IMR-90 (cell line): Measurements from ENCODE around the gene GPR3. TPM values are rescaled to one million over a fixed set of nuclear protein-coding genes. Genes with fewer than 3 reads are reported as not detected.
"Not testable (repeated sequence)": the region's sequence is repeated elsewhere in the genome, so short reads cannot be mapped to it uniquely, and the experiment has no call there.

ENCODE experiments used
- ATAC-seq: fragments of 200-7000 bp; cut with Tn5 transposase; 2 replicates; pipeline ENCODE4 v1.9.1; 2020; ENCODE audit warnings: low read depth, mild to moderate bottlenecking, moderate library complexity
- BruUV-seq: library from RNA; stranded (reverse); fragments of 400-500 nt; replicated peaks from 2 replicates; lab custom pipeline; 2021; lab: Mats Ljungman, UMichigan
- CTCF ChIA-PET: fragments of 300-600 bp; formaldehyde crosslinking; extraction: SDS; loops from one replicate; lab custom pipeline; 2021; ENCODE audit warnings: antibody characterized with exemption; lab: Yijun Ruan, JAX
- POLR2A ChIA-PET: fragments of 300-600 bp; sonication (Branson Sonifier 250); formaldehyde crosslinking; loops from one replicate; lab custom pipeline; 2022; ENCODE audit warnings: antibody characterized with exemption; ENCODE audit not compliant: unreplicated experiment; lab: Charles Lee
- DNase-seq: peaks from one replicate; pipeline ENCODE4 v3.0.0; 2013
- H2AFZ ChIP-seq: replicated peaks from 2 replicates; pipeline ENCODE3; 2013; ENCODE audit warnings: low read length, mild to moderate bottlenecking; ENCODE audit not compliant: poor library complexity
- H2AK5ac ChIP-seq: 2 replicates; pipeline ENCODE4 v1.6.1; 2013; ENCODE audit warnings: low read depth, low read length, inconsistent platforms
- H2AK9ac ChIP-seq: replicated peaks from 2 replicates; pipeline ENCODE3; 2013; ENCODE audit warnings: mild to moderate bottlenecking, low read depth, low read length, moderate library complexity; ENCODE audit not compliant: poor library complexity
- H2BK120ac ChIP-seq: 2 replicates; pipeline ENCODE4 v1.6.1; 2013; ENCODE audit warnings: low read depth, low read length, inconsistent platforms
- H2BK15ac ChIP-seq: 3 replicates; pipeline ENCODE4 v1.6.1; 2013; ENCODE audit warnings: low read depth, low read length, inconsistent platforms
- H2BK20ac ChIP-seq: 2 replicates; pipeline ENCODE4 v1.6.1; 2013; ENCODE audit warnings: low read depth, mild to moderate bottlenecking, inconsistent platforms, low read length, moderate library complexity
- H2BK5ac ChIP-seq: 2 replicates; pipeline ENCODE4 v1.6.1; 2013; ENCODE audit warnings: mild to moderate bottlenecking, low read depth, low read length, inconsistent platforms; ENCODE audit not compliant: poor library complexity, severe bottlenecking
- H3K14ac ChIP-seq: replicated peaks from 2 replicates; pipeline ENCODE4 v1.6.1; 2013; ENCODE audit warnings: low read depth, low read length, inconsistent platforms
- H3K18ac ChIP-seq: 2 replicates; pipeline ENCODE4 v1.6.1; 2013; ENCODE audit warnings: low read depth, low read length, control low read depth
- H3K23ac ChIP-seq: 2 replicates; pipeline ENCODE4 v1.6.1; 2013; ENCODE audit warnings: low read depth, low read length, inconsistent platforms
- H3K27ac ChIP-seq: 2 replicates; pipeline ENCODE4 v1.5.1; 2013; ENCODE audit warnings: mild to moderate bottlenecking, control low read depth, low read length; ENCODE audit not compliant: insufficient read depth
- H3K27me3 ChIP-seq: 2 replicates; pipeline ENCODE4 v1.6.1; 2013; ENCODE audit warnings: low read length; ENCODE audit not compliant: control insufficient read depth, insufficient read depth
- H3K36me3 ChIP-seq: 2 replicates; pipeline ENCODE4 v1.6.1; 2013; ENCODE audit warnings: low read length, mixed read lengths; ENCODE audit not compliant: control insufficient read depth, insufficient read depth
- H3K4ac ChIP-seq: 2 replicates; pipeline ENCODE4 v1.6.1; 2013; ENCODE audit warnings: low read depth, low read length, inconsistent platforms
- H3K4me1 ChIP-seq: 2 replicates; pipeline ENCODE4 v1.6.1; 2013; ENCODE audit warnings: low read length, mixed read lengths; ENCODE audit not compliant: control insufficient read depth, insufficient read depth
- H3K4me2 ChIP-seq: 2 replicates; pipeline ENCODE4 v1.6.1; 2013; ENCODE audit warnings: low read depth, mild to moderate bottlenecking, control low read depth, low read length, moderate library complexity
- H3K4me3 ChIP-seq: 2 replicates; pipeline ENCODE4 v1.5.1; 2013; ENCODE audit warnings: low read depth, mild to moderate bottlenecking, control low read depth, low read length, moderate library complexity; ENCODE audit not compliant: insufficient read depth
- H3K56ac ChIP-seq: 2 replicates; pipeline ENCODE4 v1.6.1; 2013; ENCODE audit warnings: low read length, inconsistent platforms; ENCODE audit not compliant: insufficient read depth; ENCODE audit errors: extremely low read depth
- H3K79me1 ChIP-seq, 2 experiments: 2 replicates each; pipeline ENCODE4 v1.6.1; 2013; ENCODE audit warnings: low read length in 2 of 2, inconsistent platforms in 1 of 2, low read depth in 1 of 2
- H3K9ac ChIP-seq: 2 replicates; pipeline ENCODE4 v1.6.1; 2013; ENCODE audit warnings: low read depth, low read length, control low read depth
- H3K9me1 ChIP-seq: 2 replicates; pipeline ENCODE4 v1.6.1; 2013; ENCODE audit warnings: low read length, inconsistent platforms; ENCODE audit not compliant: insufficient read depth
- H3K9me3 ChIP-seq: 2 replicates; pipeline ENCODE4 v1.6.1; 2013; ENCODE audit warnings: low read length; ENCODE audit not compliant: control insufficient read depth, insufficient read depth
- H4K20me1 ChIP-seq: 2 replicates; pipeline ENCODE4 v1.6.1; 2013; ENCODE audit warnings: low read length, inconsistent platforms; ENCODE audit not compliant: insufficient read depth
- H4K5ac ChIP-seq: 2 replicates; pipeline ENCODE4 v1.6.1; 2013; ENCODE audit warnings: mild to moderate bottlenecking, low read depth, low read length, control low read depth
- H4K8ac ChIP-seq, 2 experiments: 2 replicates each; pipeline ENCODE4 v1.6.1; 2013; ENCODE audit warnings: low read depth in 2 of 2, low read length in 2 of 2, control low read depth in 1 of 2, inconsistent platforms in 1 of 2
- H4K91ac ChIP-seq: 2 replicates; pipeline ENCODE4 v1.6.1; 2013; ENCODE audit warnings: low read depth, low read length, inconsistent platforms; ENCODE audit not compliant: insufficient read depth
- WGBS, 2 experiments: methylation state at CpG; one replicate each; pipeline versions ENCODE4 v1.1.5 to v1.1.7; 2013; ENCODE audit warnings: missing lambda C conversion rate in 2 of 2; ENCODE audit not compliant: insufficient read length in 1 of 2; ENCODE audit errors: extremely low coverage in 2 of 2; 5-methylcytosine and 5-hydroxymethylcytosine counted together
- dilution Hi-C: fragments of 300-500 bp; cut with HindIII; formaldehyde crosslinking; loops from one replicate; pipeline ENCODE4 v1.14.3; 2018; ENCODE audit warnings: low sequenced_read_pairs; ENCODE audit not compliant: unreplicated experiment
- in situ Hi-C: fragments of 300-500 bp; cut with MboI; formaldehyde crosslinking; loops from 3 replicates; pipeline ENCODE4 v1.14.3; 2019; ENCODE audit warnings: low sequenced_read_pairs, inconsistent platforms, mixed read lengths
- intact Hi-C: fragments of 100-400 bp; cut with micrococcal nuclease; formaldehyde crosslinking; loops from 2 replicates; pipeline ENCODE4 v1.10.0; 2022
- polyA plus RNA-seq, 3 experiments: library from polyadenylated mRNA; depleted of rRNA; stranded (reverse); fragments of >200 nt; gene quantifications; 2 replicates each; pipeline ENCODE4 v1.2.3, GENCODE V29; 2012; ENCODE audit warnings: low replicate concordance in 1 of 3
- total RNA-seq: library from RNA; depleted of rRNA; stranded (reverse); fragments of >200 nt; gene quantifications from 2 replicates; pipeline ENCODE4 v1.2.3, GENCODE V29; 2012

GPR3 gene
- total and polyA plus RNA-seq, 2 of the 4 experiments (the other 2 are of a cell fraction), result 0.72 to 4.8 TPM

GRCh38 chr1:27432725-27433124 is 40.3 kb downstream of the GPR3 start:
- peaks cover 77% of the 10 kb centered on the region for H4K20me1 ChIP-seq
- in situ Hi-C loops, BruUV-seq, H2BK120ac ChIP-seq, H3K4ac ChIP-seq, H3K9ac ChIP-seq, H3K18ac ChIP-seq, intact Hi-C loops, H2AFZ ChIP-seq, H2BK15ac ChIP-seq, DNase-seq, H3K9me3 ChIP-seq, H3K27ac ChIP-seq, H3K36me3 ChIP-seq, H4K8ac ChIP-seq, H3K27me3 ChIP-seq, H3K4me3 ChIP-seq, H2AK9ac ChIP-seq, H4K5ac ChIP-seq, H3K23ac ChIP-seq, ATAC-seq, dilution Hi-C loops, H2BK5ac ChIP-seq, H3K56ac ChIP-seq, H2AK5ac ChIP-seq, H3K4me2 ChIP-seq, POLR2A ChIA-PET, H4K91ac ChIP-seq, H2BK20ac ChIP-seq, H3K14ac ChIP-seq: not testable (repeated sequence)
- WGBS, 2 experiments, result no CpG with 5 or more reads among the region's 1 CpG
- peaks cover 21% of the 10 kb centered on the region for H3K4me1 ChIP-seq
- peaks cover 59 to 92% of the 10 kb centered on the region in 2 experiments for H3K79me1 ChIP-seq
- H3K9me1 ChIP-seq, result peaks cover 16% of the 10 kb centered on the region
- CTCF ChIA-PET, result interaction anchor here (0.9 kb wide), 1 partner anchor 16 kb away, joined by 3 read pairs; no protein-coding TSS in a partner anchor
